GM23338 (cell line): ENCODE results near the gene SH3D21. TPM values are rescaled to one million over a fixed set of nuclear protein-coding genes. Genes with fewer than 3 reads are reported as not detected.

ENCODE experiments used
- CREB1 ChIP-seq: fragments of 250-450 bp; sonication (Bioruptor Pico); IDR thresholded peaks from 2 replicates; pipeline ENCODE4 v1.5.0; 2020; ENCODE audit warnings: low read depth, mild to moderate bottlenecking, moderate library complexity
- CTCF ChIP-seq, 2 experiments: fragments of 200-600 bp in 1 of 2; sonication (generic) in 1 of 2; conservative IDR thresholded peaks; 2 replicates each; pipeline versions ENCODE4 v1.5.1 to v1.6.1; 2016 to 2017; ENCODE audit warnings: antibody characterized with exemption in 2 of 2, low read depth in 2 of 2, mild to moderate bottlenecking in 2 of 2, moderate library complexity in 1 of 2
- EZH2 ChIP-seq: fragments of 200-600 bp; sonication (generic); IDR thresholded peaks from one replicate; pipeline ENCODE4 v1.8.0; 2017; ENCODE audit warnings: antibody characterized with exemption, mild to moderate bottlenecking, low read depth; ENCODE audit not compliant: unreplicated experiment
- EZH2phosphoT487 ChIP-seq: fragments of 200-600 bp; sonication (generic); IDR thresholded peaks from one replicate; pipeline ENCODE4 v1.8.1; 2018; ENCODE audit warnings: antibody characterized with exemption; ENCODE audit not compliant: unreplicated experiment
- JUNB ChIP-seq: IDR thresholded peaks from one replicate; pipeline ENCODE4 v1.6.1; 2016; ENCODE audit warnings: antibody characterized with exemption; ENCODE audit not compliant: unreplicated experiment
- NANOG ChIP-seq: IDR thresholded peaks from 2 replicates; pipeline ENCODE4 v1.6.1; 2016; ENCODE audit warnings: antibody characterized with exemption, borderline replicate concordance
- STAT1 ChIP-seq: IDR thresholded peaks from one replicate; pipeline ENCODE4 v1.6.1; 2016; ENCODE audit warnings: antibody characterized with exemption; ENCODE audit not compliant: unreplicated experiment
- ZNF331 ChIP-seq: fragments of 250-450 bp; sonication (Bioruptor Pico); IDR thresholded peaks from 2 replicates; pipeline ENCODE4 v1.5.0; 2020; ENCODE audit warnings: low read depth, mild to moderate bottlenecking, moderate library complexity
- ZNF462 ChIP-seq: fragments of 250-450 bp; sonication (Bioruptor Pico); IDR thresholded peaks from 2 replicates; pipeline ENCODE4 v1.5.0; 2020; ENCODE audit warnings: mild to moderate bottlenecking, moderate library complexity
- polyA plus RNA-seq: library from polyadenylated mRNA; unstranded; fragments of >200 nt; fragmentation: Nextera tagmentation; extraction: Ambion mirVana; gene quantifications from 2 replicates; pipeline ENCODE4 v1.2.1, GENCODE V29; 2016
- total RNA-seq: library from RNA; depleted of rRNA; stranded (reverse); fragments of >200 nt; shearing (Covaris generic); gene quantifications from 2 replicates; pipeline ENCODE4 v1.2.3, GENCODE V29; 2014

Gene SH3D21
- total and polyA plus RNA-seq, 2 experiments from 2014 or later, result 3.7 to 6.3 TPM

DNA sequence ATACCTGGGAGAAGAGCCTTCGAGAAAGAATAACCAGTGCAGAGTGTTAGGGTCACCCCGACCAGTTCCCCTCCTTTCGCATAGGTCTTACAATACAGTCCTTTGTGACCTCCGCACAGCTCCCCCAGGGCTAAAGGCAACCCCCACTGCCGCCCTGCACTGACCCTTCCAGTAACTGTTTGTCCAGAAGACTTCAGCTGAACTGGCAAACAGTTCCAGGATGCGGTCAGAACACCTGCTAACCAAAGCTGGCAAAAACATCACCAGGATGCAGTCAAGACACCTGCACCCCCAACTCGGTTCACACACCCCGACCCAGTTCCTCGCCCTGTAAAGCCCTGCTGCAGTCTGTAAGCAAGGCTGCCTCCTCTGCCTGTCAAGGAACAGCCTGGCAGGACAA is 23.6 kb downstream of the SH3D21 start (continued):
- TF ChIP-seq ZNF462 (CRISPR knock-in tag) (no peak), JUNB (no peak), CTCF (conservative IDR thresholded peaks at IDR 0.05; ENCODE audit: low read depth in 2 of 2) (no peak), ZNF331 (CRISPR knock-in tag) (no peak), STAT1 (no peak), NANOG (no peak), EZH2phosphoT487 (no peak), CREB1 (CRISPR knock-in tag) (no peak), EZH2 (no peak)
